ENCODE results near the gene HTT.

DNA sequence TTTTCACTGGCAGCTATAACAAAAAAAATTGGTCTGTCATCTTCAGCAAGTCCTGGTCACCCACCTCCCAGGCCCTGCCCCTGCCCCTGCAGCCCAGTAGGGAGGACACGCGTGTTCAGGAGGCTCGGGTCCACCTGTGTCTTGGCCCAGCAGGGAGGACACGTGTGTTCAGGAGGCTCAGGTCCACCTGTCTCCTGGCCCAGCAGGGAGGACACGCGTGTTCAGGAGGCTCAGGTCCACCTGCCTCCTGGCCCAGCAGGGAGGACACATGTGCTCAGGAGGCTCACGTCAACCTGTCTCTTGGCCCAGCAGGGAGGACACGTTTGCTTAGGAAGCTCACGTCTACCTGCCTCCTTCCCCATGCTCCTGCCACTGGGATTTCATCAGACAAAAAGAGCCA, 45.0 kb upstream of the HTT start:
- TF ChIP-seq ZNF274 (IDR thresholded peaks at IDR 0.05; ENCODE audit: low read depth, low read length) (no peak), EZH2 (IDR thresholded peaks at IDR 0.05) (no peak)
